GM21717 (cell line): Measurements from ENCODE around the gene H1-8.
"Not testable (repeated sequence)": the region's sequence is repeated elsewhere in the genome, so short reads cannot be mapped to it uniquely, and the experiment has no call there.

Experiments
- ATAC-seq: cut with Tn5 transposase; IDR thresholded peaks from one replicate; pipeline ENCODE4 v1.9.1; 2021; ENCODE audit warnings: mild to moderate bottlenecking, moderate library complexity; ENCODE audit not compliant: unreplicated experiment

Gene H1-8

GRCh38 chr3:129543156-129543790 lies at the start of gene H1-8:
TSS of gene H1-8 (plus strand) at chr3:129543175. CDS start at chr3:129543219, 44 bp downstream.
- no peak for ATAC-seq

- ATAC-seq: no peak
These were observed 49.8 kb upstream of the H1-8 start for GRCh38 chr3:129493206-129493605.

- ATAC-seq: not testable (repeated sequence)
These were observed 48.5 kb upstream of the H1-8 start for GRCh38 chr3:129494499-129494898.

GRCh38 chr3:129495006-129495639 lies 47.9 kb upstream of the H1-8 start:
- ATAC-seq: not testable (repeated sequence)

GRCh38 chr3:129497876-129498275 lies 45.1 kb upstream of the H1-8 start:
- ATAC-seq: not testable (repeated sequence)

GRCh38 chr3:129498603-129499488 lies 44.1 kb upstream of the H1-8 start:
- ATAC-seq: not testable (repeated sequence)

- ATAC-seq: not testable (repeated sequence)
These were observed 43.2 kb upstream of the H1-8 start for GRCh38 chr3:129499604-129500333.

GRCh38 chr3:129500334-129500658 lies 42.7 kb upstream of the H1-8 start:
- ATAC-seq: no peak

- no peak for ATAC-seq
These were observed 41.3 kb upstream of the H1-8 start for GRCh38 chr3:129501630-129502029.

GRCh38 chr3:129502641-129503408 lies 40.1 kb upstream of the H1-8 start:
- no peak for ATAC-seq

GRCh38 chr3:129503471-129504291 lies 39.3 kb upstream of the H1-8 start:
- no peak for ATAC-seq

- no peak for ATAC-seq
These were observed 38.4 kb upstream of the H1-8 start for GRCh38 chr3:129504471-129505100.

- ATAC-seq: no peak
These were observed 37.6 kb upstream of the H1-8 start for GRCh38 chr3:129505341-129505740.

- no peak for ATAC-seq
These were observed 36.7 kb upstream of the H1-8 start for GRCh38 chr3:129506231-129506742.

- ATAC-seq: no peak
These were observed 35.7 kb upstream of the H1-8 start for GRCh38 chr3:129507181-129507831.

GRCh38 chr3:129512595-129512994 lies 30.4 kb upstream of the H1-8 start:
- no peak for ATAC-seq

- ATAC-seq: no peak
These were observed 29.3 kb upstream of the H1-8 start for GRCh38 chr3:129513705-129514104.

- no peak for ATAC-seq
These were observed 28.9 kb upstream of the H1-8 start for GRCh38 chr3:129514110-129514509.
